Testis (tissue), 3 donors: Measurements from ENCODE around the gene TRIM50. TPM values are rescaled to one million over a fixed set of nuclear protein-coding genes. Genes with fewer than 3 reads are reported as not detected.

Experiments used
- DNase-seq: peaks from one replicate; pipeline ENCODE4 v3.0.0-alpha.2; 2019
- H3K27ac ChIP-seq, 2 donors: fragments of 200-600 bp; sonication (generic); one replicate each; pipeline ENCODE4 v1.5.1; 2019
- H3K27me3 ChIP-seq: fragments of 200-600 bp; sonication (generic); one replicate; pipeline ENCODE4 v1.5.1; 2019
- H3K36me3 ChIP-seq: fragments of 200-600 bp; sonication (generic); one replicate; pipeline ENCODE4 v1.5.1; 2017; ENCODE audit warnings: low read depth; ENCODE audit errors: missing control alignments
- H3K4me1 ChIP-seq: fragments of 200-600 bp; sonication (generic); one replicate; pipeline ENCODE4 v1.5.1; 2019
- H3K4me3 ChIP-seq, 2 donors: fragments of 200-600 bp; sonication (generic); one replicate each; pipeline ENCODE4 v1.5.1; 2017 to 2019
- H3K9me3 ChIP-seq: fragments of 200-600 bp; sonication (generic); one replicate; pipeline ENCODE4 v1.5.1; 2017
- POLR2A ChIP-seq: fragments of 450-650 bp; IDR thresholded peaks from one replicate; pipeline ENCODE4 v1.6.1; 2017; ENCODE audit warnings: antibody characterized with exemption, mild to moderate bottlenecking, moderate library complexity
- WGBS, 2 donors: methylation state at CpG; one replicate each; pipeline ENCODE4 v1.1.5; 2018; 5-methylcytosine and 5-hydroxymethylcytosine counted together
- intact Hi-C: fragments of 100-400 bp; cut with DNase I; formaldehyde crosslinking; loops from one replicate; pipeline ENCODE4 v1.15.1; 2023; ENCODE audit warnings: low total_unique reads
- polyA plus RNA-seq: library from polyadenylated mRNA; stranded (reverse); fragments of 350-450 nt; fragmentation: Illumina TruSeq; extraction: RNeasy Lipid Tissue Mini Kit (QIAGEN cat#74804); gene quantifications from one replicate; pipeline ENCODE4 v1.2.3, GENCODE V29; 2014; ENCODE audit warnings: low read depth, low replicate concordance; ENCODE audit not compliant: insufficient read depth
- total RNA-seq, 2 donors: library from RNA; depleted of rRNA; stranded (reverse); fragments of >200 nt; gene quantifications; one replicate each; pipeline ENCODE4 v1.2.3, GENCODE V29; 2016
- TF ChIP-seq, protein P1 (sequence below), 3 experiments: fragments of 450-650 bp in 2 of 3; fragments of 200-600 bp in 1 of 3; sonication (generic) in 1 of 3; IDR thresholded peaks; one replicate each; pipeline ENCODE4 v1.5.1; 2016 to 2019; ENCODE audit warnings: antibody characterized with exemption in 3 of 3, mild to moderate bottlenecking in 2 of 3, moderate library complexity in 1 of 3

The TRIM50 gene
- total and polyA plus RNA-seq, 3 donors from 2014 or later, result 10.8 to 16.3 (median 13.5) TPM

GRCh38 chr7:73338321-73338720, 10.4 kb upstream of the TRIM50 start:
- 82% methylated on average over 10 of the region's 10 CpGs for WGBS, 2 donors
- Histone ChIP-seq H3K27me3 (no peaks in the 10 kb centered on the region), H3K27ac (no peak overlapping the region), H3K36me3 (no peaks in the 10 kb centered on the region), H3K4me1 (no peaks in the 10 kb centered on the region), H3K9me3 (no peaks in the 10 kb centered on the region), H3K4me3 (no peak overlapping the region)
- TF ChIP-seq, protein P1, sequence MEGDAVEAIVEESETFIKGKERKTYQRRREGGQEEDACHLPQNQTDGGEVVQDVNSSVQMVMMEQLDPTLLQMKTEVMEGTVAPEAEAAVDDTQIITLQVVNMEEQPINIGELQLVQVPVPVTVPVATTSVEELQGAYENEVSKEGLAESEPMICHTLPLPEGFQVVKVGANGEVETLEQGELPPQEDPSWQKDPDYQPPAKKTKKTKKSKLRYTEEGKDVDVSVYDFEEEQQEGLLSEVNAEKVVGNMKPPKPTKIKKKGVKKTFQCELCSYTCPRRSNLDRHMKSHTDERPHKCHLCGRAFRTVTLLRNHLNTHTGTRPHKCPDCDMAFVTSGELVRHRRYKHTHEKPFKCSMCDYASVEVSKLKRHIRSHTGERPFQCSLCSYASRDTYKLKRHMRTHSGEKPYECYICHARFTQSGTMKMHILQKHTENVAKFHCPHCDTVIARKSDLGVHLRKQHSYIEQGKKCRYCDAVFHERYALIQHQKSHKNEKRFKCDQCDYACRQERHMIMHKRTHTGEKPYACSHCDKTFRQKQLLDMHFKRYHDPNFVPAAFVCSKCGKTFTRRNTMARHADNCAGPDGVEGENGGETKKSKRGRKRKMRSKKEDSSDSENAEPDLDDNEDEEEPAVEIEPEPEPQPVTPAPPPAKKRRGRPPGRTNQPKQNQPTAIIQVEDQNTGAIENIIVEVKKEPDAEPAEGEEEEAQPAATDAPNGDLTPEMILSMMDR (IDR thresholded peaks at IDR 0.05), result no peak
- TF ChIP-seq POLR2A, result no peak
- no peak for DNase-seq
- intact Hi-C loops, result no loop called here

GRCh38 chr7:73332447-73332846, 4.6 kb upstream of the TRIM50 start:
- intact Hi-C loops, result no loop called here
- H3K27me3 ChIP-seq, result no peaks in the 10 kb centered on the region
- 86 to 89% methylated on average over 6 of the region's 6 CpGs for WGBS, 2 donors
- no peak overlapping the region for H3K27ac ChIP-seq
- H3K4me3 ChIP-seq, result no peak overlapping the region
- no peaks in the 10 kb centered on the region for H3K9me3 ChIP-seq
- TF ChIP-seq, protein P1 (IDR thresholded peaks at IDR 0.05), result no peak
- TF ChIP-seq POLR2A, result no peak
- no peak for DNase-seq
- H3K36me3 ChIP-seq, result no peaks in the 10 kb centered on the region
- no peaks in the 10 kb centered on the region for H3K4me1 ChIP-seq

DNA sequence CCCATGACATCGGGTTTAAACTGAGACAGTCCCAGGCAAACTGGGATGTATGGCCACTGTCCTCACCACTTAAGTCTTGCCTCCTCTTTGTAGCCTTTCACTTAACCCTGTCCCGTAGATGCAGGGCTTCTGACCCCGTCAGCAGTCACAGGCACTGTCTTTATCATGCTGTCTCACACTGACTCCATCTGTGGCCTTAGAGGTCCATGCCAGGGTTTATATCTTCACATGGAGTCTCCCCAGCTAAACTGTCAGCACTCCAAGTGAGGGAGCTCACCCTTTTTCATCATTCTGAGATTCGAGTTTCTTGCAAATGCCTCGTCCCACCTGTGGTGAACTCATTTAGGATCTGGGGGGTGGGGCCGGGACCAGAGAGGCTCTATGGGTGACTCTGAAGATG, 2.9 kb upstream of the TRIM50 start:
- Histone ChIP-seq H3K27ac (no peak overlapping the region), H3K4me3 (no peak overlapping the region), H3K4me1 (no peaks in the 10 kb centered on the region), H3K27me3 (no peaks in the 10 kb centered on the region), H3K36me3 (no peaks in the 10 kb centered on the region), H3K9me3 (no peaks in the 10 kb centered on the region)
- intact Hi-C loops, result no loop called here
- TF ChIP-seq POLR2A, result no peak
- TF ChIP-seq, protein P1 (IDR thresholded peaks at IDR 0.05), result no peak
- WGBS, 2 donors, result 68 to 76% methylated on average over 6 of the region's 6 CpGs
- DNase-seq, result no peak

- no peak overlapping the region for H3K27ac ChIP-seq
Measured at GRCh38 chr7:73329861-73330581, 2.1 kb upstream of the TRIM50 start.

More at GRCh38 chr7:73329861-73330581, 2.1 kb upstream of the TRIM50 start:
- Histone ChIP-seq H3K4me1 (no peaks in the 10 kb centered on the region), H3K27me3 (no peaks in the 10 kb centered on the region), H3K36me3 (no peaks in the 10 kb centered on the region), H3K4me3 (no peak overlapping the region), H3K9me3 (no peaks in the 10 kb centered on the region)
- intact Hi-C loops, result no loop called here
- TF ChIP-seq POLR2A, result no peak
- TF ChIP-seq, protein P1 (IDR thresholded peaks at IDR 0.05), result no peak
- DNase-seq, result no peak
- 78 to 79% methylated on average over 9 to 11 of the region's 11 CpGs for WGBS, 2 donors
